Cardiac fibroblast (primary cell): ENCODE data around the gene TBX21.

Experiments
- DNase-seq, 2 donors: peaks; one replicate each; pipeline versions ENCODE4 v3.0.0 to v3.0.0-alpha.2; 2010; ENCODE audit warnings: low read depth in 2 of 2
- H3K4me3 ChIP-seq, 2 donors: replicated peaks in 1 of 2; 1 replicate in 1 of 2; 2 replicates in 1 of 2; pipeline ENCODE4 v1.5.1; 2011; ENCODE audit warnings: low read depth in 2 of 2, low read length in 2 of 2, mild to moderate bottlenecking in 2 of 2, moderate library complexity in 1 of 2
- CTCF ChIP-seq: IDR thresholded peaks from one replicate; pipeline ENCODE4 v1.5.1; 2011; ENCODE audit warnings: low read depth, mild to moderate bottlenecking, low read length, inconsistent platforms

Gene TBX21

GRCh38 chr17:47699536-47699840, 33.5 kb upstream of the TBX21 start:
- no peak overlapping the region for H3K4me3 ChIP-seq
- TF ChIP-seq CTCF = no peak
- DNase-seq = no peak

- no peak for DNase-seq
- no peak overlapping the region for H3K4me3 ChIP-seq
- TF ChIP-seq CTCF = no peak
Measured at GRCh38 chr17:47700471-47701449, 32.3 kb upstream of the TBX21 start.

GRCh38 chr17:47701608-47702007, 31.4 kb upstream of the TBX21 start:
- H3K4me3 ChIP-seq = no peak overlapping the region
- DNase-seq = no peak
- TF ChIP-seq CTCF = no peak

- TF ChIP-seq CTCF = no peak
- no peak for DNase-seq
- no peak overlapping the region for H3K4me3 ChIP-seq
Measured at GRCh38 chr17:47702391-47702995, 30.5 kb upstream of the TBX21 start.

GRCh38 chr17:47703191-47703591, 29.8 kb upstream of the TBX21 start:
- DNase-seq = no peak
- TF ChIP-seq CTCF = no peak
- H3K4me3 ChIP-seq = no peak overlapping the region

GRCh38 chr17:47703671-47704070, 29.4 kb upstream of the TBX21 start:
- no peak for DNase-seq
- no peak overlapping the region for H3K4me3 ChIP-seq
- TF ChIP-seq CTCF = no peak
